ENCODE measurements around the gene ZNF554.
A peak's percentile ranks its signal among the peaks of the same experiment; 100 is the strongest.

The ZNF554 gene

DNA sequence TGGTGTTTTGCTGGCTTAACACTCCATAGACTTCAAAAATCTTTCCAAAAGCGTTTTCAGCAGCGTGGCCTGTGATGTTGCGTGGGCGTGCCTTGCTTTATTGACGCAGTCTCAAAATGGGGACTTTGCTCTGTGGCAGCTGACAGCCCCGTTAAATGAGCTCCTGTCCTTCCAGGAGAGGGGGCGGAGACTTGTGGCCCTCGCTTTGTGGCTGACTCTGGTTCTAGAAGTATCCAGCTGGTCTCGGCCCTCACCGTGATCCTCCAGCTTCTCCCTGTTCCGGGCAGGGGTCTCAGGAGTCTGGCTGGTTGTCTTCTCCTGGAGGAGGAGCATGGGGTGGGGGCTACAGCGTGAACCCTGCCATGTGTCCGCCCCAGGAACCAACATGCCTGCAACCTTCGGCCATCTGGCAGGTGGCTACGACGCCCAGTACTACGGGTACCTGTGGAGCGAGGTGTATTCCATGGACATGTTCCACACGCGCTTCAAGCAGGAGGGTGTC is 8.4 kb upstream of the ZNF554 start:
- no peak for DNase-seq (ENCODE audit: low read depth in 1 of 2, low spot score in 1 of 2)
- Histone ChIP-seq H3K27me3 (ENCODE audit: insufficient read depth, poor library complexity, severe bottlenecking) (no peaks in the 10 kb centered on the region), H3K4me3 (replicated peaks; ENCODE audit: insufficient read depth, low read length) (no peak overlapping the region), H3K27ac (replicated peaks) (no peak overlapping the region)
- TF ChIP-seq GABPA (IDR thresholded peaks at IDR 0.05; ENCODE audit: low read depth): no peak
- no peak for TF ChIP-seq SPI1 (IDR thresholded peaks at IDR 0.05; ENCODE audit: borderline replicate concordance, low read depth)
- TF ChIP-seq, protein P1, sequence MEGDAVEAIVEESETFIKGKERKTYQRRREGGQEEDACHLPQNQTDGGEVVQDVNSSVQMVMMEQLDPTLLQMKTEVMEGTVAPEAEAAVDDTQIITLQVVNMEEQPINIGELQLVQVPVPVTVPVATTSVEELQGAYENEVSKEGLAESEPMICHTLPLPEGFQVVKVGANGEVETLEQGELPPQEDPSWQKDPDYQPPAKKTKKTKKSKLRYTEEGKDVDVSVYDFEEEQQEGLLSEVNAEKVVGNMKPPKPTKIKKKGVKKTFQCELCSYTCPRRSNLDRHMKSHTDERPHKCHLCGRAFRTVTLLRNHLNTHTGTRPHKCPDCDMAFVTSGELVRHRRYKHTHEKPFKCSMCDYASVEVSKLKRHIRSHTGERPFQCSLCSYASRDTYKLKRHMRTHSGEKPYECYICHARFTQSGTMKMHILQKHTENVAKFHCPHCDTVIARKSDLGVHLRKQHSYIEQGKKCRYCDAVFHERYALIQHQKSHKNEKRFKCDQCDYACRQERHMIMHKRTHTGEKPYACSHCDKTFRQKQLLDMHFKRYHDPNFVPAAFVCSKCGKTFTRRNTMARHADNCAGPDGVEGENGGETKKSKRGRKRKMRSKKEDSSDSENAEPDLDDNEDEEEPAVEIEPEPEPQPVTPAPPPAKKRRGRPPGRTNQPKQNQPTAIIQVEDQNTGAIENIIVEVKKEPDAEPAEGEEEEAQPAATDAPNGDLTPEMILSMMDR (IDR thresholded peaks at IDR 0.05; ENCODE audit: insufficient read depth, low read length): no peak
- no peak for TF ChIP-seq POLR2AphosphoS5 (IDR thresholded peaks at IDR 0.05; ENCODE audit: low read depth)
- TF ChIP-seq, protein P2, sequence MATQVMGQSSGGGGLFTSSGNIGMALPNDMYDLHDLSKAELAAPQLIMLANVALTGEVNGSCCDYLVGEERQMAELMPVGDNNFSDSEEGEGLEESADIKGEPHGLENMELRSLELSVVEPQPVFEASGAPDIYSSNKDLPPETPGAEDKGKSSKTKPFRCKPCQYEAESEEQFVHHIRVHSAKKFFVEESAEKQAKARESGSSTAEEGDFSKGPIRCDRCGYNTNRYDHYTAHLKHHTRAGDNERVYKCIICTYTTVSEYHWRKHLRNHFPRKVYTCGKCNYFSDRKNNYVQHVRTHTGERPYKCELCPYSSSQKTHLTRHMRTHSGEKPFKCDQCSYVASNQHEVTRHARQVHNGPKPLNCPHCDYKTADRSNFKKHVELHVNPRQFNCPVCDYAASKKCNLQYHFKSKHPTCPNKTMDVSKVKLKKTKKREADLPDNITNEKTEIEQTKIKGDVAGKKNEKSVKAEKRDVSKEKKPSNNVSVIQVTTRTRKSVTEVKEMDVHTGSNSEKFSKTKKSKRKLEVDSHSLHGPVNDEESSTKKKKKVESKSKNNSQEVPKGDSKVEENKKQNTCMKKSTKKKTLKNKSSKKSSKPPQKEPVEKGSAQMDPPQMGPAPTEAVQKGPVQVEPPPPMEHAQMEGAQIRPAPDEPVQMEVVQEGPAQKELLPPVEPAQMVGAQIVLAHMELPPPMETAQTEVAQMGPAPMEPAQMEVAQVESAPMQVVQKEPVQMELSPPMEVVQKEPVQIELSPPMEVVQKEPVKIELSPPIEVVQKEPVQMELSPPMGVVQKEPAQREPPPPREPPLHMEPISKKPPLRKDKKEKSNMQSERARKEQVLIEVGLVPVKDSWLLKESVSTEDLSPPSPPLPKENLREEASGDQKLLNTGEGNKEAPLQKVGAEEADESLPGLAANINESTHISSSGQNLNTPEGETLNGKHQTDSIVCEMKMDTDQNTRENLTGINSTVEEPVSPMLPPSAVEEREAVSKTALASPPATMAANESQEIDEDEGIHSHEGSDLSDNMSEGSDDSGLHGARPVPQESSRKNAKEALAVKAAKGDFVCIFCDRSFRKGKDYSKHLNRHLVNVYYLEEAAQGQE (IDR thresholded peaks at IDR 0.05; ENCODE audit: insufficient replicate concordance, low read depth): no peak

DNA sequence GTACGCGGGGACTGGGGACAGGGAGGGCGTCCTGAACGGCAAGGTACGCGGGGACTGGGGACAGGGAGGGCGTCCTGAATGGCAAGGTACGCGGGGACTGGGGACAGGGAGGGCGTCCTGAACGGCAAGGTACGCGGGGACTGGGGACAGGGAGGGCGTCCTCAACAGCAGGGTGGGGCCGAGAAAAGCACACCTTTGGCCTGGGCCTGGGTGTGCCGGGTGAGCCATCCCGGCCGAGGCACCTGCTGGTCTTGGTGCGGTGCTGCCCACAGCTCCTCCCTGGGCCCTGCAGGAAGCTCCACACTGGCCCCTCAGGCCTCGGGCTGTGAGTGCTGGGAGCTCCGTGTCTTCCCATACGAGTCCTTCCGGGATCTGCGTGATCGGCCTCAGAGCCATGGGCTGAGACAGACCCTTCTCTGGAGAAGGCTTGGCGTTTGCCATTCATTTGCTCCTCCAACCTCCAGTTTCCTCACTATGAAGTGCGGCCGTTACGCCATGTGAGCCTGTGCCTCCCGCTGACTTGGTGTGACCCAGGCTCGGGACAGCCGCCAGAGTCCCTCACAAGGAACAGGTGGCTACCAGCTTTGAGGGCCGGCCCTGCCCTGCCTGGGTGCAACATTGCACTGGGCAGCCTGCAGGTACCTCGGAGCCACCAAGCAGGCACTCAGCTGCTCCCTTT is 7.8 kb upstream of the ZNF554 start:
- TF ChIP-seq GABPA (IDR thresholded peaks at IDR 0.05; ENCODE audit: low read depth): no peak
- peak; percentile 7; the same call in 1 of the 2 replicates for TF ChIP-seq POLR2AphosphoS5 (IDR thresholded peaks at IDR 0.05; ENCODE audit: low read depth)
- Histone ChIP-seq H3K27ac (replicated peaks) (no peak overlapping the region), H3K27me3 (ENCODE audit: insufficient read depth, poor library complexity, severe bottlenecking) (no peaks in the 10 kb centered on the region), H3K4me3 (replicated peaks; ENCODE audit: insufficient read depth, low read length) (no peak overlapping the region)
- no peak for DNase-seq (ENCODE audit: low read depth in 1 of 2, low spot score in 1 of 2)

DNA sequence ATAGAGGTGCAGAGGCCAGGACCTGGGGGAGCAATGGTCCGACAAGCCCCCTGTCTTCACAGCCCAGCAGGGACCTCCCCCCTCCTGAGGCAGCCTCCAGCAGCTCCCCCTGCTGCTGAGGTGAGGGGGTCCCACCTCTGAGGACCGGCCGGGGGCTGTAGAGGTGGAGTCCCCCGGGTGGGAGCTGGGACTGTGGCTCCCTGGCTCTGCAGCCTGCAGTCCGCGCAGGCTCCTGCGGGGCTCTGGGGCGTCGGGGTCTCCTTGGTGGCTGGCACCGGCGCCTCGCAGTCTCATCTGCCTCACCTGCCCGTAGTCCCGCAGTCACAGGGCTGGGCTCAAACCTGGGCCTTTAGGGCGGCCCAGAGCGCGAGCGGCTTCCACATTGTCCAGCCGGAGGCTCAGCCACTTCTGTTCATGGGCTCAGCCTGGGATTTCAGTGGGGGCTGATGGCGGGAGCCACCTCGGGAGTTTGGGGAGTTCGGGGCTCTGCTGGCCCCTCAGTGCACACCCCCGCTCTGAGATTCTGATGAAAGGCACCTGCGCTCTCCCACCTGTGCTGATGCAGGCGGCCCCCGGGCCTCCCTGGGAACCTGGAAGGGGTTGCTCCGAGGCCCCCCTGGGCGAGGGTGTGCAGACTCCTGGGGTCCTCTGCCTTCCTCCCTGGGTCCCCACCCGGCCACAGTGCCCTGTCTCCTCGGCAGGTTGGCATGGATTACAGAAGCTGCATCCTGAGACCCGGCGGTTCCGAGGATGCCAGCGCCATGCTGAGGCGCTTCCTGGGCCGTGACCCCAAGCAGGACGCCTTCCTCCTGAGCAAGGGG is 7.0 kb upstream of the ZNF554 start:
- DNase-seq (ENCODE audit: low read depth in 1 of 2, low spot score in 1 of 2): no peak
- Histone ChIP-seq H3K27me3 (ENCODE audit: insufficient read depth, poor library complexity, severe bottlenecking) (no peaks in the 10 kb centered on the region), H3K27ac (replicated peaks) (no peak overlapping the region), H3K4me3 (replicated peaks; ENCODE audit: insufficient read depth, low read length) (no peak overlapping the region)
- TF ChIP-seq GABPA (IDR thresholded peaks at IDR 0.05; ENCODE audit: low read depth): no peak
- TF ChIP-seq, protein P1 (IDR thresholded peaks at IDR 0.05; ENCODE audit: insufficient read depth, low read length): no peak
- no peak for TF ChIP-seq SPI1 (IDR thresholded peaks at IDR 0.05; ENCODE audit: borderline replicate concordance, low read depth)
- no peak for TF ChIP-seq POLR2AphosphoS5 (IDR thresholded peaks at IDR 0.05; ENCODE audit: low read depth)
- TF ChIP-seq, protein P2 (IDR thresholded peaks at IDR 0.05; ENCODE audit: insufficient replicate concordance, low read depth): no peak
